ENCODE results near the gene DRAM1.

DRAM1 gene

DNA sequence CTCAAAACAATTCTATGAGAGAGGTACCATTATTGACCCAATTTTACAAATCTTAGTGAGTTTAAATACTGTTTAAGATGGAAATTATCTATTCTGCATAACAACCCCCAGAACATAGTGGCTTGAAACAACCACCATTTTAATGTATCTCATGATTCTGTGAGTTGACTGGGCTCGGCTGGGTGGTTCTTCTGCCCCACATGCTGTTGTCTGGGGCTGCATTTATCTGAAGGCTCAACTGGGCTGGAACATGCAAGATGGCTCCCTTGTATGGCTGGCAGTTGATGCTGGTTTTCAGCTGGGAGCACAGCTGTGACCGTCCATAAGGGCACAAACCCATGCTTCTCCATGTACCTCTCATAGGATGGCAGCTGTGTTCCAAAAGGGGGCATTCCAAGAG lies 82.2 kb downstream of the DRAM1 start:
- in situ Hi-C loops (cut with MboI; ENCODE audit: low pct_unique_long_range_greater_than_20kb, low sequenced_read_pairs): no loop called here
- no peak for DNase-seq

DNA sequence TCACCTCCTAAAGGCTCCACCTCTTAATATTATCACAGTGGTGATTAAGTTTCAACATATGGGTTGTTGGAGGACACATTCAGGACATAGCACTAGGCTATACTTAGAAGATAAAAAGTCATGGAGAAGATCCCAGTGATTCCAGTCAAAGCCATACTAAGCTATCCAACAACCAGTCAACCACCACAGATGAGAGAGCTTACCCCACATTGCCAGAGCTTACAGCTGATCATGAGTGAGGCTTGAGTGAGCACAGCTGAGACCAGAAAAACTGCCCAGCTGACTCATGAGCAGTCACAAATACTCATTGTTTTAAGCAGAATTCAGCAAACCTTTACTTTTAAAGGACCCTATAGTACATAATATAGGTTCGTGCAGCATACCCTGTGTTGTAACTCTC lies 85.1 kb downstream of the DRAM1 start:
- in situ Hi-C loops (cut with MboI; ENCODE audit: low pct_unique_long_range_greater_than_20kb, low sequenced_read_pairs): no loop called here
- DNase-seq: no peak

DNA sequence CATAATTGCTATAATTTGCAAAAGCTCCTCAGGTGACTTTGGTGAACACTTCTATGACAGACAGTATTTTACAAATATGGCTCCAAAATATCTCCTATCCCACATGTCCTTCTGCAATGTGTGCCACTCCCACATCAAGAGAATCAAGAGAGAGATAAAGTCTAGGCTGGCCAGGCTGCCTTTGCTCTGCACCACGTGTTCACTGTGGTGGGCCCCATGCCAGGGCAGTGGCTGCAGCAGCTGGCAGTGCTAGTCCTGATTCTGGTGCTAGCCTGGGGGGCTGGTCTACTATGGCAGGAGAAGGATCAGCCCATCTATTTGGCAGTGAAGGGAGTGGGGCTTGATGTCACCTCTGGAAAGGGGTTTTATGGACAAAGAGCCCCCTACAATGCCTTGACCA lies 86.3 kb downstream of the DRAM1 start:
- in situ Hi-C loops (cut with MboI; ENCODE audit: low pct_unique_long_range_greater_than_20kb, low sequenced_read_pairs): no loop called here
- no peak for DNase-seq

DNA sequence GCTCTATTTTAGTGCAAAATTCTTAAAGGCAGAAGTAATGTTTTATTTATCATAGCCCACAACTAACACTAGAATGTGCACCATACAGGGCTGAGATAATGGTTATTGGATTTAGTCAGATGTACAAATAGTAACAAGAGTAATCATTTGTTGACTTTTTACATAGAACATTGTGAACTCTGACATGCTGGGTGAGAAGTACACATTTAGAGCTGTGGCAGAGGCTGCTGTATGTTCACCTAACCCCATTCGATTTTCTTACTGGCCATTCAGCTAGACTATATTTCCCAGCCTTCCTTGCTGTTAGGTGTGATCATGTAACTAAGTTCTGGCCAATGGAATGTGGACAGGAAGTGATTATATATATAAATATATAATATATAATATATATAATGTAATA lies 89.1 kb downstream of the DRAM1 start:
- in situ Hi-C loops (cut with MboI; ENCODE audit: low pct_unique_long_range_greater_than_20kb, low sequenced_read_pairs): no loop called here
- DNase-seq: no peak

DNA sequence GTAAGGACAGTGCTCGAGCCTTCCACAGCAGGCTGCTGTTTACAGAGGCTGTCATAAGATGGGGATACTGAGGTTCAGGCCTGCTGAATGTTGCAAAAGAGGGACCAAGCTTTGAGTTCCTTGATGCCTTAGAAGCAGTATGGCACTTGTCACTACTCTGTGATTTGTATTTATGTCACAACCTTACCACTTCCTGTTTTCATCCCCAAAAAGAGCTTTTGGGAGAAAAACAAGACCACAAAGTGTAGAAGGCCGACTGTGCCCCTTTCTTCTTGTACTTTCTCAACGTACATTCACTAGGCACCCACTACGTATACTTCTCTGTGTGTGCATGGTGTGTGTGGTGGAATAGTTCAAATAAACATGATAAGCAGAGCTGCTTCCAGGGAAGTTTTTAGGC lies 90.1 kb downstream of the DRAM1 start:
- in situ Hi-C loops (cut with MboI; ENCODE audit: low pct_unique_long_range_greater_than_20kb, low sequenced_read_pairs): no loop called here
- peak; percentile 51 for DNase-seq

DNA sequence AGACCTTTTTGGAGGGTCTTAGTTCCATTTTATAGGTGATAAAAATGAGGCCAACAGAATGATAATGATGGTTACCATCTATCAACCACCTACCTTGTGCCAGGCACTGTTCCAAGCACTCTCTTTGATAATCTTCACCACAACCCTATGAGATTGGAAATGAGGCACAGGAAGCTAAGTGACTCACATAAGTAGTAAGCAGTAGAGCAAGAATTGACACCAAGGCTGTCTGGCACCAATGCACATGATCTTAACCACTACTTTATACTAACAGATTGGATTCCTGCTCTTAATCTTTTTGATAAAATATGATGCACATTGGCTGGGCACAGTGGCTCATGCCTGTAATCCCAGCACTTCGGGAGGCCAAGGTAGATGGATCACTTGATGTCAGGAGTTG lies 91.4 kb downstream of the DRAM1 start:
- DNase-seq: no peak
- in situ Hi-C loops (cut with MboI; ENCODE audit: low pct_unique_long_range_greater_than_20kb, low sequenced_read_pairs): no loop called here
